ENCODE data around the gene NUP98.

DNA sequence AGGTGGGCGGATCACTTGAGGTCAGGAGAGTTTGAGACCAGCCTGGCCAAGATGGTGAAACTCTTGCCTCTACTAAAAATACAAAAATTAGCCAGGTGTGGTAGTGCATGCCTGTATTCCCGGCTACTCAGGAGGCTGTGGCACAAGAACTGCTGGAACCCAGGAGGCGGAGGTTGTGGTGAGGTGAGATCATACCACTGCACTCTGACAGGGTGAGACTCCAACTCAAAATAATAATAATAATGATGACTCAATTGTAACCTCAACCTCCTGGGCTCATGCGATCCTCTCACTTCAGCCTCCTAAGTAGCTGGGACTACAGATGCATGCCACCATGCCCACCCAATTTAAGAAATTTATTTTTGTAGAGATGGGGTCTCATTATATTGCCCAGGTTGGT, 110.6 kb downstream of the NUP98 start:
- TF ChIP-seq YY1 (IDR thresholded peaks at IDR 0.05; ENCODE audit: insufficient read depth, insufficient read length): no peak
- no peak for TF ChIP-seq ZNF274 (IDR thresholded peaks at IDR 0.05; ENCODE audit: low read depth, low read length)
- no peak for TF ChIP-seq SUZ12 (IDR thresholded peaks at IDR 0.05; ENCODE audit: extremely low read depth, insufficient read depth, insufficient read length)
